ENCODE data around the gene TRIM49. TPM values are rescaled to one million over a fixed set of nuclear protein-coding genes. Genes with fewer than 3 reads are reported as not detected.
"Not testable (repeated sequence)": the region's sequence is repeated elsewhere in the genome, so short reads cannot be mapped to it uniquely, and the experiment has no call there.

The TRIM49 gene
- total RNA-seq = not detected
- long read RNA-seq = 0 reads

- DNase-seq (ENCODE audit: low spot score); intact Hi-C loops (cut with DNase I): not testable (repeated sequence)
These were observed at the start of gene TRIM49 for GRCh38 chr11:89808475-89808874. Gene TRIM49, minus strand, starts transcription at chr11:89808575. Its CDS starts 4,106 bp downstream, at chr11:89804469.

- intact Hi-C loops (cut with DNase I); DNase-seq (ENCODE audit: low spot score): not testable (repeated sequence)
These were observed 18.3 kb upstream of the TRIM49 start for GRCh38 chr11:89826694-89827093.

- intact Hi-C loops (cut with DNase I) = not testable (repeated sequence)
These were observed 11.6 kb upstream of the TRIM49 start for GRCh38 chr11:89820008-89820407.

GRCh38 chr11:89813535-89813934 is 5.2 kb upstream of the TRIM49 start:
- intact Hi-C loops (cut with DNase I); DNase-seq (ENCODE audit: low spot score): not testable (repeated sequence)

More at GRCh38 chr11:89820008-89820407, 11.6 kb upstream of the TRIM49 start:
- DNase-seq (ENCODE audit: low spot score) = not testable (repeated sequence)

GRCh38 chr11:89787506-89788063 is 20.8 kb downstream of the TRIM49 start:
- DNase-seq (ENCODE audit: low spot score); intact Hi-C loops (cut with DNase I): not testable (repeated sequence)

GRCh38 chr11:89785726-89786125 is 22.6 kb downstream of the TRIM49 start:
- DNase-seq (ENCODE audit: low spot score); intact Hi-C loops (cut with DNase I): not testable (repeated sequence)

- DNase-seq (ENCODE audit: low spot score); intact Hi-C loops (cut with DNase I): not testable (repeated sequence)
These were observed 57.6 kb downstream of the TRIM49 start for GRCh38 chr11:89750822-89751221.

Other genes starting within 250 kb of the TRIM49 start
- gene TRIM77, start 98.3 kb downstream of the TRIM49 start, total RNA-seq = not detected
- gene TRIM64B, start 69.9 kb upstream of the TRIM49 start, total RNA-seq = not detected
- not detected for gene TRIM49D1, start 113.7 kb upstream of the TRIM49 start, total RNA-seq
- not detected for gene TRIM49D2, start 115.5 kb upstream of the TRIM49 start, total RNA-seq
- not detected for gene TRIM64, start 157.5 kb upstream of the TRIM49 start, total RNA-seq
- not detected for gene TRIM49C, start 222.5 kb upstream of the TRIM49 start, total RNA-seq